ENCODE measurements around the gene FCGR3B.
"Not testable (repeated sequence)": the region's sequence is repeated elsewhere in the genome, so short reads cannot be mapped to it uniquely, and the experiment has no call there.

Gene FCGR3B

GRCh38 chr1:161595173-161595572 is 35.8 kb downstream of the FCGR3B start:
- not testable (repeated sequence) for H3K27me3 ChIP-seq (ENCODE audit: insufficient read depth, low read length); H3K9me2 ChIP-seq (ENCODE audit: low read depth, low read length); H3K9ac ChIP-seq (ENCODE audit: low read length); H4K20me1 ChIP-seq (ENCODE audit: insufficient read depth, low read length); H3K36me3 ChIP-seq (ENCODE audit: insufficient read depth, low read length); H3K9me3 ChIP-seq (ENCODE audit: low read length); H3K79me2 ChIP-seq (ENCODE audit: insufficient read depth, low read length); H3K27ac ChIP-seq (ENCODE audit: low read depth, low read length, poor library complexity, severe bottlenecking); H3K4me2 ChIP-seq (ENCODE audit: low read length); H3K4me3 ChIP-seq (ENCODE audit: low read depth, low read length, poor library complexity, severe bottlenecking); H2AFZ ChIP-seq (ENCODE audit: low read length); H3F3A ChIP-seq (ENCODE audit: insufficient read depth, low read length); H3K4me1 ChIP-seq (ENCODE audit: insufficient read depth, low read length, severe bottlenecking)

- H3K36me3 ChIP-seq (ENCODE audit: insufficient read depth, low read length); H4K20me1 ChIP-seq (ENCODE audit: insufficient read depth, low read length); H2AFZ ChIP-seq (ENCODE audit: low read length); H3K79me2 ChIP-seq (ENCODE audit: insufficient read depth, low read length); H3K4me3 ChIP-seq (ENCODE audit: low read depth, low read length, poor library complexity, severe bottlenecking); H3K27ac ChIP-seq (ENCODE audit: low read depth, low read length, poor library complexity, severe bottlenecking); H3F3A ChIP-seq (ENCODE audit: insufficient read depth, low read length); H3K4me2 ChIP-seq (ENCODE audit: low read length); H3K27me3 ChIP-seq (ENCODE audit: insufficient read depth, low read length); H3K9me2 ChIP-seq (ENCODE audit: low read depth, low read length); H3K4me1 ChIP-seq (ENCODE audit: insufficient read depth, low read length, severe bottlenecking); H3K9ac ChIP-seq (ENCODE audit: low read length); H3K9me3 ChIP-seq (ENCODE audit: low read length): not testable (repeated sequence)
Observed at GRCh38 chr1:161594269-161594984, 36.5 kb downstream of the FCGR3B start.

- H3K9me2 ChIP-seq (ENCODE audit: low read depth, low read length) = not testable (repeated sequence)
Observed at GRCh38 chr1:161593092-161593755, 37.8 kb downstream of the FCGR3B start.

GRCh38 chr1:161592586-161592985 is 38.4 kb downstream of the FCGR3B start:
- H3K27me3 ChIP-seq (ENCODE audit: insufficient read depth, low read length); H3K79me2 ChIP-seq (ENCODE audit: insufficient read depth, low read length): not testable (repeated sequence)

More at GRCh38 chr1:161593092-161593755, 37.8 kb downstream of the FCGR3B start:
- not testable (repeated sequence) for H3K9ac ChIP-seq (ENCODE audit: low read length); H3K4me2 ChIP-seq (ENCODE audit: low read length); H3K4me3 ChIP-seq (ENCODE audit: low read depth, low read length, poor library complexity, severe bottlenecking); H3K27me3 ChIP-seq (ENCODE audit: insufficient read depth, low read length); H2AFZ ChIP-seq (ENCODE audit: low read length); H3K9me3 ChIP-seq (ENCODE audit: low read length); H3K79me2 ChIP-seq (ENCODE audit: insufficient read depth, low read length); H4K20me1 ChIP-seq (ENCODE audit: insufficient read depth, low read length); H3K4me1 ChIP-seq (ENCODE audit: insufficient read depth, low read length, severe bottlenecking); H3K27ac ChIP-seq (ENCODE audit: low read depth, low read length, poor library complexity, severe bottlenecking); H3F3A ChIP-seq (ENCODE audit: insufficient read depth, low read length); H3K36me3 ChIP-seq (ENCODE audit: insufficient read depth, low read length)

GRCh38 chr1:161589920-161590319 is 41.1 kb downstream of the FCGR3B start:
- not testable (repeated sequence) for H3K27me3 ChIP-seq (ENCODE audit: insufficient read depth, low read length); H3K27ac ChIP-seq (ENCODE audit: low read depth, low read length, poor library complexity, severe bottlenecking)

More at GRCh38 chr1:161592586-161592985, 38.4 kb downstream of the FCGR3B start:
- H4K20me1 ChIP-seq (ENCODE audit: insufficient read depth, low read length); H3K4me1 ChIP-seq (ENCODE audit: insufficient read depth, low read length, severe bottlenecking); H2AFZ ChIP-seq (ENCODE audit: low read length); H3K9me3 ChIP-seq (ENCODE audit: low read length); H3K4me3 ChIP-seq (ENCODE audit: low read depth, low read length, poor library complexity, severe bottlenecking); H3K9ac ChIP-seq (ENCODE audit: low read length); H3K27ac ChIP-seq (ENCODE audit: low read depth, low read length, poor library complexity, severe bottlenecking); H3K4me2 ChIP-seq (ENCODE audit: low read length); H3K36me3 ChIP-seq (ENCODE audit: insufficient read depth, low read length); H3K9me2 ChIP-seq (ENCODE audit: low read depth, low read length); H3F3A ChIP-seq (ENCODE audit: insufficient read depth, low read length): not testable (repeated sequence)

GRCh38 chr1:161589365-161589764 is 41.6 kb downstream of the FCGR3B start:
- not testable (repeated sequence) for H3K36me3 ChIP-seq (ENCODE audit: insufficient read depth, low read length); H3K27ac ChIP-seq (ENCODE audit: low read depth, low read length, poor library complexity, severe bottlenecking); H3K9me3 ChIP-seq (ENCODE audit: low read length); H3K9me2 ChIP-seq (ENCODE audit: low read depth, low read length); H4K20me1 ChIP-seq (ENCODE audit: insufficient read depth, low read length); H2AFZ ChIP-seq (ENCODE audit: low read length); H3K9ac ChIP-seq (ENCODE audit: low read length); H3K4me3 ChIP-seq (ENCODE audit: low read depth, low read length, poor library complexity, severe bottlenecking); H3K4me2 ChIP-seq (ENCODE audit: low read length); H3K4me1 ChIP-seq (ENCODE audit: insufficient read depth, low read length, severe bottlenecking); H3K27me3 ChIP-seq (ENCODE audit: insufficient read depth, low read length); H3F3A ChIP-seq (ENCODE audit: insufficient read depth, low read length); H3K79me2 ChIP-seq (ENCODE audit: insufficient read depth, low read length)

More at GRCh38 chr1:161589920-161590319, 41.1 kb downstream of the FCGR3B start:
- not testable (repeated sequence) for H3K4me2 ChIP-seq (ENCODE audit: low read length); H3F3A ChIP-seq (ENCODE audit: insufficient read depth, low read length); H3K4me3 ChIP-seq (ENCODE audit: low read depth, low read length, poor library complexity, severe bottlenecking); H2AFZ ChIP-seq (ENCODE audit: low read length); H3K36me3 ChIP-seq (ENCODE audit: insufficient read depth, low read length); H3K79me2 ChIP-seq (ENCODE audit: insufficient read depth, low read length); H4K20me1 ChIP-seq (ENCODE audit: insufficient read depth, low read length); H3K4me1 ChIP-seq (ENCODE audit: insufficient read depth, low read length, severe bottlenecking); H3K9ac ChIP-seq (ENCODE audit: low read length); H3K9me2 ChIP-seq (ENCODE audit: low read depth, low read length); H3K9me3 ChIP-seq (ENCODE audit: low read length)

- not testable (repeated sequence) for H3K79me2 ChIP-seq (ENCODE audit: insufficient read depth, low read length); H3K9ac ChIP-seq (ENCODE audit: low read length); H3K4me3 ChIP-seq (ENCODE audit: low read depth, low read length, poor library complexity, severe bottlenecking); H3K4me2 ChIP-seq (ENCODE audit: low read length); H3K9me2 ChIP-seq (ENCODE audit: low read depth, low read length); H2AFZ ChIP-seq (ENCODE audit: low read length); H3K9me3 ChIP-seq (ENCODE audit: low read length); H3K27me3 ChIP-seq (ENCODE audit: insufficient read depth, low read length); H3K36me3 ChIP-seq (ENCODE audit: insufficient read depth, low read length); H4K20me1 ChIP-seq (ENCODE audit: insufficient read depth, low read length); H3K27ac ChIP-seq (ENCODE audit: low read depth, low read length, poor library complexity, severe bottlenecking); H3F3A ChIP-seq (ENCODE audit: insufficient read depth, low read length); H3K4me1 ChIP-seq (ENCODE audit: insufficient read depth, low read length, severe bottlenecking)
Observed at GRCh38 chr1:161588596-161588995, 42.4 kb downstream of the FCGR3B start.
